GM12865 (cell line): ENCODE measurements around the gene NME7.
A peak's percentile ranks its signal among the peaks of the same experiment; 100 is the strongest.

Experiments used
- DNase-seq: peaks from one replicate; pipeline ENCODE4 v3.0.0; 2010; ENCODE audit warnings: low read depth
- H3K4me3 ChIP-seq: 2 replicates; pipeline ENCODE4 v1.5.1; 2011; ENCODE audit warnings: mild to moderate bottlenecking, low read depth, low read length, control low read depth
- CTCF ChIP-seq: IDR thresholded peaks from 2 replicates; pipeline ENCODE4 v1.5.1; 2011; ENCODE audit warnings: low read length, control low read depth, low read depth, inconsistent platforms; ENCODE audit not compliant: insufficient read depth; ENCODE audit errors: missing control alignments

NME7 gene

DNA sequence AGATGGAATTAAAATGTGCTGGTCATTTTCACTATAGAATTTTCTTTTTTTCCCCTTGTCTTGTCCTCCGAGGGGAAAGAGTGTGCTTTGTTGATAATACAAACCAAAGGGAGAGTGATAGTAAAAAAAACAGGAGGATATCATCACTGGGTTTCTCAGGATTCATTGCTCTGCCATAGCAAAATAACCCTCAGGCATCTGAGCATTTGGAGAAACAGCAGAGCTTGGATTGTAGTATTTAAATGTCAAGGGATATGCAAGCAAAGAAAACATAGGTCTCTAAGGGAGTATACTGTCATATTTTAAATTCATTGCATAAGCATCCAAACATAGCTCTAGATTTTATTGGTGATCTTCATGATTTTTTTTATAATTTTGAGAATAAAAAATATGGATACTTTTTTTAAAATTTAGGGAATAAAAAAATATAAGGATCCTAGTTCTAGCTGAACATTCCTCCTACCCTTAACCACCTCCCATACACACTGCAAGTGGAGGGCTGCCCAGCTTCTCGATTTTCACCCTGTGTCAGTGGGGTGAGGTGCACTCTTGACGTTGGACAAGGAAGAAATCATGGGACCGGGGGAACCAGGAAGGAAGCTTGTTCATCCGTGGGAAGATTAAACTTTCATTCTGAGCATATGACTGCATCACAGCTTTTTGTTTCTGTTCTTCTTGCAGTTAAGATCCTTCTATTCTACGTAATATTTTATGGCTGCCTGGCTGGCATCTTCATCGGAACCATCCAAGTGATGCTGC is 256.7 kb downstream of the NME7 start:
- no peak for DNase-seq
- H3K4me3 ChIP-seq = no peak overlapping the region
- TF ChIP-seq CTCF = no peak

GRCh38 chr1:169110236-169110635 is 257.4 kb downstream of the NME7 start:
- no peak for DNase-seq
- H3K4me3 ChIP-seq = no peak overlapping the region
- no peak for TF ChIP-seq CTCF

DNA sequence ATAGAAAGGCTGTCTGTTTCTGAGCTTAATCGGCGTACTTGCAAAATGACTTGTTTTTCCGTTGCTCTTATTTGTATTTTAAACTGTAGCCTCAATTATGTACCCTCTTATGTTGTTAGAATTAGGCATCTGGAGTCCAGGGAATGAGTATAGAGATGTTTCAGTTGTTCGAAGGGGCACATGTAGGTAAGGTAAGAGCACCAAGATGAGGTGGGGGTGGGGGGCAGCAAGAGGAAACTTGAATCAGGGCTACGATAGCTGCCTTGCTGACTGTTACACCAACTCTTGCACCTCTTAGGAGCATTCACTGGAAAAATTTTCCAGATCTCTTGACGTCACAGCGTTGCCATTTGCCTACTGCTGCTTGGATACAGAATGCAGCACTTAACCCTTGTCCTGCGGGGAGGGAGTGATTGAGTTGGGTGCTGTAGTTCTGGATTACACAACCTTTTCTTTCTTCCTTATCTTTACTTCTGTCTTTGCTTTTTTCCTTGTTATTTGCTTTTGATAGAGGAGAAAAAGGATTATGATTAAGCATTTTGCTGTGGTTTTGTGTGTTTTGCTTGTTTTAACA is 257.9 kb downstream of the NME7 start:
- no peak for TF ChIP-seq CTCF
- no peak for DNase-seq
- H3K4me3 ChIP-seq = no peak overlapping the region

DNA sequence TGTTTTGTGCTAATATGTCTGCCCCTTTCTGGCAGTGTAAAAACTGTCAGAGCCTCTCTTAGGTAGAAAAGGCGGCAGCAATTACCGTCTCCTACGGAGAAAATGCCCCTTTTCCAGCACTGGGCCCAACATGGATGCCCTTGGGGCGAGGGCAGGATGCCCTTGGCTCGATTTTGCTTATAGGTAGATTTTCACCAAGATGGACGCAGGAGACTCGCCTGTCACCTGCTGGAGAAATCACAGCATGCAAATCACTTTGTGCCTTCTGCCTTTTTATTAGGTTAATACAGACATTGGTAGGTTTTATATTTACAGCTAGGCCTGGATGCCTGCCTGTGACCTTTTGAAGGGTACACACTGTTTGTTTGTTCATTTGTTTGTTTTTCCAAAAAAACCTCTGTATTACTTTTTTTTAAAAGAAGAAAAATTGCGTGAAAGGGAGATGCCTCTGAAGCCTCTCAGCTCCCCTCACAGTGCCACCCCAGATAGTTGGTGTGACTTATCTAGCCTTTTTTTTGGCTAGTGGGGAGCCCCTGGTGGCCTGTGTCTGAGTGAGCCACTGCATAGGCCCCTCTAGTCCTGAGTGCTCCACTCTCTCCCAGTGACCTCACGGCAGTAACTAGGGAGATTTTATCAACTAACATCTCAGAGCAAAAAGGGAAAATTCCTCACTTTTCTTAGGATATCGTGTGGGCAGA is 258.6 kb downstream of the NME7 start:
- DNase-seq = peak; percentile 24
- peak overlapping the region; percentile 25; the same call in 1 of the 2 replicates for H3K4me3 ChIP-seq
- TF ChIP-seq CTCF = peak; percentile 23

DNA sequence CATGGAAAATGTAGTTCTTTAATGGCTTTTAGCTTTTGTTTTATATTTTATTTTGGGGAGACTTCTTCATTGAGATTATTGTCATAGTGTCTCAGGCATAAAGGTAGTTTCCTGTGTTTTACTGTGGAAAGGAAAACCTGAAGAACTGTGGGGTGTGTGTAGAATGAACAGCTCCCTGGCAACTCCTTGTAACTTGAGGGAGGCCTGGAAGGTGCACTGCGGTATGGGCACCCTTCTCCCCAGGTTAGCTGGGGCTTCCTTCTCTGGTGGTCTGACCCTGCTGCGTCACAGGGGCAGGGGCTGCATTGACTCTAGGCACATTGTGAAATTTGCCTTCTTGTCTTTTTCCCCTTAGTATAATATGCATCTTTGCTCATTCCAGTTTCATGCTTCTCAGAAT is 259.4 kb downstream of the NME7 start:
- no peak for DNase-seq
- H3K4me3 ChIP-seq = peak overlapping the region; percentile 25
- no peak for TF ChIP-seq CTCF

GRCh38 chr1:169107603-169108208 is 259.9 kb downstream of the NME7 start:
- TF ChIP-seq CTCF = no peak
- no peak for DNase-seq
- H3K4me3 ChIP-seq = peak overlapping the region; percentile 86
